ENCODE results near the gene KDELR3. TPM values are rescaled to one million over a fixed set of nuclear protein-coding genes. Genes with fewer than 3 reads are reported as not detected.

KDELR3 gene
- total and polyA plus RNA-seq, 2 of the 8 experiments (the other 6 are each of a cell fraction or from before 2014, with no cell fraction given), result 7.9 to 13.0 TPM

- H3K14ac ChIP-seq (ENCODE audit: insufficient read length), result no peak overlapping the region
- peaks cover 0 to 4% (median 3%) of the 10 kb centered on the region in 4 experiments; a peak in 2 of 7 replicates for H3K4me1 ChIP-seq (replicated peaks in 1 of 4; ENCODE audit: control insufficient read depth in 3 of 4, insufficient read depth in 4 of 4, low read length in 3 of 4)
- H3K9ac ChIP-seq (replicated peaks in 1 of 4; ENCODE audit: extremely low read depth in 1 of 4, low read depth in 3 of 4, low read length in 3 of 4), result no peak overlapping the region
- no peak overlapping the region for H2BK15ac ChIP-seq (ENCODE audit: low read length)
- H4K5ac ChIP-seq (ENCODE audit: insufficient read length, low read depth, low read length), result no peak overlapping the region
- no peak overlapping the region for H3K23ac ChIP-seq (ENCODE audit: insufficient read length)
- TF ChIP-seq NANOG (IDR thresholded peaks at IDR 0.05; ENCODE audit: insufficient read depth, low read depth, low read length, poor library complexity, severe bottlenecking) (no peak), ATF3 (IDR thresholded peaks at IDR 0.05; ENCODE audit: insufficient read depth, low read depth, low read length) (no peak), POLR2A (IDR thresholded peaks at IDR 0.05; ENCODE audit: control extremely low read depth in 1 of 2, low read depth in 2 of 2, low read length in 2 of 2) (peak in 1 of 2 experiments; percentile 15; a peak in 1 of 3 replicates), USF2 (IDR thresholded peaks at IDR 0.05; ENCODE audit: low read length) (no peak), FOSL1 (IDR thresholded peaks at IDR 0.05; ENCODE audit: insufficient read depth, low read depth, low read length) (no peak), SP4 (IDR thresholded peaks at IDR 0.05; ENCODE audit: low read length) (no peak)
- no peak overlapping the region for H3K27ac ChIP-seq (ENCODE audit: low read depth, low read length)
- no peak overlapping the region for H2BK120ac ChIP-seq (replicated peaks; ENCODE audit: low read depth, low read length)
- H2AFZ ChIP-seq (ENCODE audit: low read length), result no peak overlapping the region
- H3K18ac ChIP-seq (ENCODE audit: extremely low read depth, low read length), result no peak overlapping the region
- H3K79me2 ChIP-seq (ENCODE audit: control insufficient read depth in 1 of 2, insufficient read depth in 2 of 2, low read length in 2 of 2), result peaks cover 0 to 3% of the 10 kb centered on the region in 2 experiments; a peak in 2 of 4 replicates
- H4K91ac ChIP-seq (replicated peaks; ENCODE audit: insufficient read length, low read length), result no peak overlapping the region
- no peak overlapping the region for H3K56ac ChIP-seq (replicated peaks; ENCODE audit: insufficient read length, low read depth, low read length)
- H4K20me1 ChIP-seq (replicated peaks in 1 of 2; ENCODE audit: control insufficient read depth in 1 of 2, insufficient read depth in 2 of 2, low read length in 2 of 2), result peaks cover 8 to 9% of the 10 kb centered on the region in 2 experiments
- H3K36me3 ChIP-seq (ENCODE audit: control insufficient read depth in 2 of 4, insufficient read depth in 4 of 4, low read length in 3 of 4), result peaks cover 61 to 100% (median 90%) of the 10 kb centered on the region in 4 experiments
- no peak overlapping the region for H2BK20ac ChIP-seq (ENCODE audit: low read length)
- ChIA-PET CTCF (ENCODE audit: partially characterized antibody) (interaction anchor here (0.6 to 1.4 kb wide), 5 partner anchors 13 to 85 kb away, joined by 3 to 5 read pairs (median 3); no protein-coding TSS in a partner anchor), POLR2A (ENCODE audit: partially characterized antibody) (interaction anchor here (0.8 to 40.8 kb wide), 10 partner anchors 0 to 95 kb away, joined by 3 to 1102 read pairs (median 8); partner anchors contain the start of gene KDELR3)
- no peak overlapping the region for H3K4ac ChIP-seq (replicated peaks; ENCODE audit: insufficient read length, low read depth, low read length)
- H2AK5ac ChIP-seq (ENCODE audit: low read depth, low read length), result no peak overlapping the region
- no peaks in the 10 kb centered on the region for H3K27me3 ChIP-seq (replicated peaks in 1 of 4; ENCODE audit: control insufficient read depth in 3 of 4, extremely low read depth in 1 of 4, insufficient read depth in 3 of 4, low read length in 3 of 4)
- H3K79me1 ChIP-seq (ENCODE audit: low read depth, low read length), result no peaks in the 10 kb centered on the region; the same call in 1 of the 2 replicates
- no peak overlapping the region for H2BK5ac ChIP-seq (ENCODE audit: low read depth, low read length)
- 95% methylated on average over 17 of the region's 17 CpGs; no CpG with 5 or more reads in 1 of the 2 experiments for WGBS, 2 experiments (ENCODE audit: extremely low coverage in 1 of 2, insufficient coverage in 1 of 2, insufficient read length in 1 of 2, insufficient replicate concordance in 2 of 2, low coverage in 1 of 2, low lambda C conversion rate in 2 of 2, missing lambda C conversion rate in 1 of 2)
- no peak overlapping the region for H3K4me2 ChIP-seq (ENCODE audit: insufficient read depth in 1 of 2, low read depth in 2 of 2, low read length in 2 of 2)
- H4K8ac ChIP-seq (ENCODE audit: extremely low read depth, insufficient read depth, low read length), result peak overlapping the region; percentile 4; the same call in 1 of the 2 replicates
- H3K4me3 ChIP-seq (ENCODE audit: extremely low read depth in 1 of 4, insufficient read depth in 2 of 4, low read depth in 3 of 4, low read length in 4 of 4), result no peak overlapping the region
- H3K23me2 ChIP-seq (ENCODE audit: low read depth, low read length), result no peaks in the 10 kb centered on the region
- FAIRE-seq (no peak), DNase-seq (ENCODE audit: low read depth in 1 of 2, low spot score in 2 of 2) (no peak)
- no peak overlapping the region for H2BK12ac ChIP-seq (ENCODE audit: low read depth, low read length)
- H3K9me3 ChIP-seq (ENCODE audit: insufficient read depth in 2 of 2, low read depth in 1 of 2, low read length in 1 of 2), result no peaks in the 10 kb centered on the region
Observed at GRCh38 chr22:38489142-38489541, 21.2 kb downstream of the KDELR3 start.
